Erythroblast (primary cell): ENCODE results near the gene RXFP4.

ENCODE experiments used
- GATA1 ChIP-seq: IDR thresholded peaks from 2 replicates; pipeline ENCODE4 v1.6.1; 2011; ENCODE audit warnings: low read depth, mild to moderate bottlenecking, control low read depth, low read length, moderate library complexity
- POLR2A ChIP-seq: IDR thresholded peaks from 2 replicates; pipeline ENCODE4 v1.6.1; 2011; ENCODE audit warnings: mild to moderate bottlenecking, low read length

- TF ChIP-seq POLR2A (no peak), GATA1 (no peak)
These were observed 30.8 kb upstream of the RXFP4 start for GRCh38 chr1:155910621-155911121.
